GM19240 (cell line): ENCODE results near the gene MRC2.

Experiments
- DNase-seq: peaks from one replicate; pipeline ENCODE4 v3.0.0; 2011; ENCODE audit warnings: low spot score; ENCODE audit not compliant: insufficient read length

Gene MRC2

GRCh38 chr17:62658136-62658920 lies 30.9 kb downstream of the MRC2 start:
- DNase-seq = no peak

DNA sequence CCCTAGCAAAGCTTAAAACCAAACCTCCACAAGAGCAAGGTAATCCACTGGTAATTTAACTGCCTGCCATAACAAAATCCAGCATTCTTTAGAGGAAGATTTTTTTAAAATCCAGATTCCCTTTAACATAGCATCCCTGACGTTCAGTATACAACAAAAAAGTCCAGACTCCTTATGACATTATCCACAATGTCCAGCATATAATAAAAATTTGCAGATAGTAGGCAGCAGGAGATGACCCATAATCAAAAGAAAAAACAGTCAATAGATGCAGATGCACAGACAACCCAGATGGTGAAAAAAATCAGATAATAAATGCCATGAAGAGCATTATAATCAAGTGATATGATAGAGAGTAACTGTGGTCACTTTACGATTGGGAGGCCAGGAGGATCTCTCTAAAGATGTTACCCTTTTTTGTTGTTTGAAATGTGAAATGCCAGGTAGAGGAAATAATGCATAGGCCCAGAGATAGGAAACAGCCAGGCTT lies 33.2 kb downstream of the MRC2 start:
- no peak for DNase-seq

- no peak for DNase-seq
These were observed 33.9 kb downstream of the MRC2 start for GRCh38 chr17:62661337-62661736.

- DNase-seq = no peak
These were observed 35.4 kb downstream of the MRC2 start for GRCh38 chr17:62662855-62663254.

- DNase-seq = no peak
These were observed 35.8 kb downstream of the MRC2 start for GRCh38 chr17:62663304-62663703.

DNA sequence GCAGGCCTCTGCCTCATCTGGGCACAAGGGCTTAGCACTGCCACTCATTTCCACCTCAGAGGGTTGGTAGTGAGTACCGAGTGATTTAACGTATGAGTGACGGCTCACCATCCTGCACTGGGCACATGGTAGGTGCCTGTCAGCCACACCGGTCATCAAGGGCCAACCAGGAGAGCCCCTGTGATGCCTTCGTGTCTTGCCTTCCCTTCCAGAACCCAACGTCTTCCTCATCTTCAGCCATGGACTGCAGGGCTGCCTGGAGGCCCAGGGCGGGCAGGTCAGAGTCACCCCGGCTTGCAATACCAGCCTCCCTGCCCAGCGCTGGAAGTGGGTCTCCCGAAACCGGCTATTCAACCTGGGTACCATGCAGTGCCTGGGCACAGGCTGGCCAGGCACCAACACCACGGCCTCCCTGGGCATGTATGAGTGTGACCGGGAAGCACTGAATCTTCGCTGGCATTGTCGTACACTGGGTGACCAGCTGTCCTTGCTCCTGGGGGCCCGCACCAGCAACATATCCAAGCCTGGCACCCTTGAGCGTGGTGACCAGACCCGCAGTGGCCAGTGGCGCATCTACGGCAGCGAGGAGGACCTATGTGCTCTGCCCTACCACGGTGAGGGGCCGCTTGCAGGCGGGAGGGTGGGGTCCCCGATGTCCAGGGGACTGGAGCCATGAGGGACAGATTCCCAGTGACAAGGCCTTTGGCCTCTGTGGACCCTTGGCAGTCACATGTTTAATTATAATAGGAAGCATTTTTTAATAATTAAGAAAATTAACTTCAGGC lies 37.1 kb downstream of the MRC2 start:
- DNase-seq = no peak

DNA sequence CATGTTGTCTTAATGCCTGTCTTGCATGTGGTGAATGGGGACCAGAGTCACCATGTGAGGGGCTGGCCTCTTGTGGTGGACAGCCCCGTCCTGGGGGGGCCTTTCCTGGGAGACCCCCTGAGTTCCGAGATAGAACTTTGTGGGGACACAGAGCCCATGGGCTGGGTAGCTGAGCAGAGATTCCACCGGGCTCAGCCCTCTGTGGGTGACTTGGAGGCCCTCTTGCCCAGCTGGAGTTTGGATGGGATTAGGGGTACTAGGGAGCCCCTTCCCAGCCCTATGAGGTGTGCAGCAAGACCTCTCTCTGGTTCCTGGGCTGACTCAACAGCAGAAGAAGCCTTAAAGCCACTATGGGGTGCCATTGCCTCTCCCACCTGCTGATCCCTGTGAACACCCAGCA lies 38.1 kb downstream of the MRC2 start:
- no peak for DNase-seq

GRCh38 chr17:62666061-62666800 lies 38.8 kb downstream of the MRC2 start:
- no peak for DNase-seq

- no peak for DNase-seq
These were observed 39.5 kb downstream of the MRC2 start for GRCh38 chr17:62666801-62667591.

- DNase-seq = no peak
These were observed 40.8 kb downstream of the MRC2 start for GRCh38 chr17:62668091-62668804.

- DNase-seq = no peak
These were observed 42.8 kb downstream of the MRC2 start for GRCh38 chr17:62670202-62670821.

DNA sequence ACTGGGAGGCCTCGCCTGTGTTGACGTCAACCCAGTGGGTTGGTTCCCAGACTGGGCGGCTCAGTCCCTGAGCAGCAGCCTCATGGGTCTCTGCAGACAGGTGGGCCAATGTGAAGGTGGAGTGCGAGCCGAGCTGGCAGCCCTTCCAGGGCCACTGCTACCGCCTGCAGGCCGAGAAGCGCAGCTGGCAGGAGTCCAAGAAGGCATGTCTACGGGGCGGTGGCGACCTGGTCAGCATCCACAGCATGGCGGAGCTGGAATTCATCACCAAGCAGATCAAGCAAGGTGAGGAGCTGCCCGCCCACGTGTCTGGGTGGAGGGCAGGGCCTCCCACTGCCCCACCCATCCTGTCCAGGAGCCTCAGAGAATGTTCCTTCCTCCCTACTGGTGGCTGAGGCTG lies 44.1 kb downstream of the MRC2 start:
- no peak for DNase-seq

GRCh38 chr17:62672957-62673356 lies 45.5 kb downstream of the MRC2 start:
- DNase-seq = no peak

- DNase-seq = no peak
These were observed 46.3 kb downstream of the MRC2 start for GRCh38 chr17:62673614-62674362.

- DNase-seq = no peak
These were observed 46.9 kb downstream of the MRC2 start for GRCh38 chr17:62674363-62674739.

DNA sequence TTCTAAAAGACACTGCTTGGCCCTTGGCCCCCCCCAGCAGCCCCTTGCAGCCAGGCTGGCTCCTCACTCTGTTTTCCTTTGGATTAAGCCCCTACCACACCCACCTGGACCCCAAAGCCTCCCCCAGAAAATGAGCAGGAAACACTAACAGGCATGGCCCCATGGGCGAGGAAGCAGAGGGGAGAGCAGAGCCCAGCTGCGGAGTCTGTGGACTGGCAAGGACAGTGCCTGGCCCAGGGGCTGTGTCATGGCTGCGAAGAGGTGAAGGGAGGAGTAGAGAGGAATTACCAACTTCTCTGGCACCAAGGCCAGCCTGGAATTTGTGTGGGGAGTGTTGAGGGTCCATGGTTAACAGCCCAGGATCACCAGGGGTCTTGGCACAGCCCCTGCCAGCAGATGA lies 47.4 kb downstream of the MRC2 start:
- DNase-seq = no peak

DNA sequence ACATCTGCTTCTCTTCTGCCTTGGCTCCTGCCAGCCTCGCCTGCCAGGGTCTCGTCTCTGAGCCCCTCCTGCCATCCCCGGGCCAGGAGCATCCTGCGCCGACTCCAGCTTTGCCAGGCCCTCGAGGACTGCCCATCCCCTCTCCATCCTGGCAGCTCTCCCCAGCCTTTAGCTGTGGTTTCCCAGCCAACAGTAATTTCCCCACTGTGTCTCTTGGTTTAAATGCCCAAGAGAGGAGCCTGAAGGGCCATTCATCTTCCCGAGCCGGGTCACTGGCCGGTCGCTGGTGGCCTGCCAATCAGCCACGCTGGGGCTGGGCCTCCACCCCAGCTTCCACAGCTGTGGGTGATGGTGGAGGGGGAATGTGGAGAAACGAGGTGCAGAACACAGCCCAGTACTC lies 47.8 kb downstream of the MRC2 start:
- DNase-seq = no peak

GRCh38 chr17:62675701-62676100 lies 48.2 kb downstream of the MRC2 start:
- DNase-seq = no peak

- DNase-seq = no peak
These were observed 48.9 kb downstream of the MRC2 start for GRCh38 chr17:62676231-62676943.
